Vagina (tissue), 2 donors: ENCODE data around the gene KCNH3. TPM values are rescaled to one million over a fixed set of nuclear protein-coding genes. Genes with fewer than 3 reads are reported as not detected.

Source experiments
- DNase-seq, 2 donors: peaks; one replicate each; pipeline ENCODE4 v3.0.0-alpha.2; 2017; ENCODE audit errors: extremely low spot score in 2 of 2
- H3K27ac ChIP-seq: fragments of 200-600 bp; sonication (generic); one replicate; pipeline ENCODE4 v1.5.1; 2019
- H3K27me3 ChIP-seq: fragments of 200-600 bp; sonication (generic); one replicate; pipeline ENCODE4 v1.5.1; 2019
- H3K36me3 ChIP-seq, 2 donors: fragments of 200-600 bp; sonication (generic); one replicate each; pipeline ENCODE4 v1.5.1; 2017 to 2019
- H3K4me1 ChIP-seq: fragments of 200-600 bp; sonication (generic); one replicate; pipeline ENCODE4 v1.5.1; 2019
- H3K4me3 ChIP-seq, 2 donors: fragments of 200-600 bp; sonication (generic); 1 replicate in 1 of 2; 2 replicates in 1 of 2; pipeline ENCODE4 v1.5.1; 2016 to 2019
- H3K9me3 ChIP-seq: fragments of 200-600 bp; sonication (generic); one replicate; pipeline ENCODE4 v1.5.1; 2019
- POLR2A ChIP-seq, 2 donors: fragments of 450-650 bp; IDR thresholded peaks; one replicate each; pipeline ENCODE4 v1.6.1; 2017; ENCODE audit warnings: antibody characterized with exemption in 2 of 2, mild to moderate bottlenecking in 2 of 2, moderate library complexity in 2 of 2
- POLR2AphosphoS5 ChIP-seq, 2 donors: sonication (generic); formaldehyde crosslinking; IDR thresholded peaks; one replicate each; pipeline ENCODE4 v1.9.0; 2017; ENCODE audit warnings: antibody characterized with exemption in 2 of 2, mild to moderate bottlenecking in 2 of 2, low read depth in 1 of 2; ENCODE audit not compliant: insufficient read depth in 1 of 2
- intact Hi-C: fragments of 100-400 bp; cut with DNase I; formaldehyde crosslinking; loops from one replicate; pipeline ENCODE4 v1.15.1; 2023
- total RNA-seq: library from RNA; depleted of rRNA; stranded (reverse); fragments of >200 nt; gene quantifications from one replicate; pipeline ENCODE4 v1.2.3, GENCODE V29; 2016
- TF ChIP-seq, protein P1 (sequence below), 3 experiments: fragments of 450-650 bp in 2 of 3; fragments of 200-600 bp in 1 of 3; sonication (generic) in 1 of 3; IDR thresholded peaks; one replicate each; pipeline ENCODE4 v1.5.1; 2017 to 2019; ENCODE audit warnings: antibody characterized with exemption in 3 of 3, mild to moderate bottlenecking in 2 of 3, moderate library complexity in 2 of 3

Gene KCNH3
- total RNA-seq, 1 donor from 2014 or later, result not detected

DNA sequence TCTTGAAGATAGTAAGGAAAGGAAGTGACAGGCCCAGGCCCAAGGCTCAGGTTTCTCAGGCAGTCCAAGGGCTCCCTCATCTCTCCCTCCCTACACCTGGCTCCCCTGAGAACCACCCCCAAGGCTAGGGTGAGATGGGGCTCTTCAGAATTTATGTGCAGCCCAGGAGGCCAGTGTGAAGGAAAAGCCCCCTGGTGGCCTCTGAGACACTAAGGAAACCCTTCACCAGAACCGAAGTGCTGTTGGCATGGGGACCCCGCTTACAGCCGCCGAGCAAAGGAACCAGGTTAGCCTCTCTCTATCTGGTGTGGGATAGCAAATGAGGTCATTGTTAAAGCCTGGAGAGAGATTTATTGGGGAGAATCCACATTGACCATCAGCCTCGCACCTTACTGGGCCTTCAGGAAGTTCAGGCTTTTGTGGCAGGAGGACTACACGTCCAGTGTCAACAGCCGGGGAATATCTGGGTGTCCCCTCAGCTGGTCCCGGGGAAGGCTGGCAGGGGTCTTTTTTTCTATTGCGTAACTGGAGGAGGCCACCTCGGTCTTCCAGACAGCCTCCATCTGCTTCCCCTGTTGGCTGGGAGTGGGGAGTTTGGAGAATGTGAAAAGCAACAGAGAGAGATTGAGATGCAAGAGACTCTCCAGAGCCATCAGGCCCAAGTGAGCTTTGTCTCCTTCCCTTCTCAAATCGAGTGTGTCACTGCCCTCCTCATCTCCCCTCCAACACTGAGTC is 48.5 kb downstream of the KCNH3 start:
- intact Hi-C loops, result no loop called here
- TF ChIP-seq, protein P1, sequence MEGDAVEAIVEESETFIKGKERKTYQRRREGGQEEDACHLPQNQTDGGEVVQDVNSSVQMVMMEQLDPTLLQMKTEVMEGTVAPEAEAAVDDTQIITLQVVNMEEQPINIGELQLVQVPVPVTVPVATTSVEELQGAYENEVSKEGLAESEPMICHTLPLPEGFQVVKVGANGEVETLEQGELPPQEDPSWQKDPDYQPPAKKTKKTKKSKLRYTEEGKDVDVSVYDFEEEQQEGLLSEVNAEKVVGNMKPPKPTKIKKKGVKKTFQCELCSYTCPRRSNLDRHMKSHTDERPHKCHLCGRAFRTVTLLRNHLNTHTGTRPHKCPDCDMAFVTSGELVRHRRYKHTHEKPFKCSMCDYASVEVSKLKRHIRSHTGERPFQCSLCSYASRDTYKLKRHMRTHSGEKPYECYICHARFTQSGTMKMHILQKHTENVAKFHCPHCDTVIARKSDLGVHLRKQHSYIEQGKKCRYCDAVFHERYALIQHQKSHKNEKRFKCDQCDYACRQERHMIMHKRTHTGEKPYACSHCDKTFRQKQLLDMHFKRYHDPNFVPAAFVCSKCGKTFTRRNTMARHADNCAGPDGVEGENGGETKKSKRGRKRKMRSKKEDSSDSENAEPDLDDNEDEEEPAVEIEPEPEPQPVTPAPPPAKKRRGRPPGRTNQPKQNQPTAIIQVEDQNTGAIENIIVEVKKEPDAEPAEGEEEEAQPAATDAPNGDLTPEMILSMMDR (IDR thresholded peaks at IDR 0.05), result no peak
- TF ChIP-seq POLR2A (IDR thresholded peaks at IDR 0.05) (no peak), POLR2AphosphoS5 (IDR thresholded peaks at IDR 0.05; ENCODE audit: insufficient read depth in 1 of 2, low read depth in 1 of 2) (no peak)
- H3K4me3 ChIP-seq, result no peak overlapping the region
- no peaks in the 10 kb centered on the region for H3K36me3 ChIP-seq
- DNase-seq, result no peak
- H3K27me3 ChIP-seq, result no peaks in the 10 kb centered on the region
- H3K9me3 ChIP-seq, result no peaks in the 10 kb centered on the region
- H3K27ac ChIP-seq, result no peak overlapping the region
- peaks cover 24% of the 10 kb centered on the region for H3K4me1 ChIP-seq

DNA sequence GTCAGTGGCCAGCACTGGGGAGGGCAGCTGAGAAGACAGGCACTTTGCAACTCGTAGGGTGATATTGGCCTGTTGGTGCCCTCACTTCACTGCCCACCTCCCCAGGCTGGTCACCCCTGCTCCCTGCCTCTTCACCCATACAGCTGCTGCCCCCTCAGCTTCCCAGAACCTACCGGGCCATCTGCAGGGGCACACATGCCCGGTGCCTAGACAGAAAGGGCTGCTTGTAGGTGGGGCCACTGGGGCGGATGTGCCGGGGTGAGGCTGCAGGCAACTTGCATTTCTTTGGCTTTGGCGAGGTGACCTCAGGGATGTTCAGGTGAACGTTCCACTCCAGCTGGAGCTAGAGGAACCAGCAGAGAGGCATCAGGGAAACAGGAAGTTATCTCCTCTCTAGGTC is 49.5 kb downstream of the KCNH3 start:
- no peak overlapping the region for H3K27ac ChIP-seq
- intact Hi-C loops, result no loop called here
- peaks cover 15% of the 10 kb centered on the region for H3K4me1 ChIP-seq
- no peaks in the 10 kb centered on the region for H3K36me3 ChIP-seq
- no peaks in the 10 kb centered on the region for H3K27me3 ChIP-seq
- DNase-seq, result no peak
- no peak overlapping the region for H3K4me3 ChIP-seq
- no peaks in the 10 kb centered on the region for H3K9me3 ChIP-seq
- TF ChIP-seq, protein P1 (IDR thresholded peaks at IDR 0.05), result no peak
- no peak for TF ChIP-seq POLR2A (IDR thresholded peaks at IDR 0.05)
- no peak for TF ChIP-seq POLR2AphosphoS5 (IDR thresholded peaks at IDR 0.05; ENCODE audit: insufficient read depth in 1 of 2, low read depth in 1 of 2)

DNA sequence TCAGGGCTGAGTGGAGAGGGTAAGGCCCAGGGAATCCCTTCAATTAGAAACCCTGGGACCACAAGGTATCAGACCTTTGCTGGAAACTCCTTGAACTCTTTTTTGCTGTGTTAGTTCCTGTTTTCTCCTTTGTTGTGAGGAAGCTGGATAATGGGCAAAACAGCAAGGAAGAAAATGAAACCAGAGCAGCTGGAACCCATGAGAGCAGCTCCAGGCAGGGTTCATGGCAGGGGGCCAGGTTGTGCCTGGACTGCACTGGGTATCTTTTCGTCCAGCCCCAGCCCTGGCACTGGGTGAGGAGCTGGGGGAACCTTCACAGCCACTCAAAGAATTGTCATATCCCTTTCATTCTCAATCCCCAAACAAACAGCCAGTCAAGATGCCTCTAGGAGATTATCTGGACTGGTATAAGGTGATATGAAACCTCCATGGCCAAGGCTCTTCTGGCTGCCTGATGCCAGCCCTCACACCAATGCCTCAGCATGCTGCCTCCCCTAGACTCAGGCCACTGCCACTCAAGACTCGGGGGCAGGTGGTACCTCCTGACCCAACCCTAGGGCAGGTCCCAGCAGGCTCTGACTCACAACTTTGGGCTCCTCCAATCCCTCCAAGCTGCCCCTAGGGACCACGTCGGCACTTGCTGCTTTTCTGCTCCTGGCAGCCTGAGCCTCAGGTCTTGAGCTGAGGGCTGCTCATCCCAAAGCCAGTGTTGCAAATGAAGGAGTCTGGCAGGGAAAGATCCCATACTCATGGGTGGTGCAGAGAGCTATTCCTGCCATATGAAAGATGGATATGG is 50.1 kb downstream of the KCNH3 start:
- intact Hi-C loops, result no loop called here
- Histone ChIP-seq H3K27ac (no peak overlapping the region), H3K9me3 (no peaks in the 10 kb centered on the region), H3K36me3 (no peaks in the 10 kb centered on the region), H3K27me3 (no peaks in the 10 kb centered on the region), H3K4me1 (peaks cover 9% of the 10 kb centered on the region), H3K4me3 (no peak overlapping the region)
- no peak for DNase-seq
- TF ChIP-seq POLR2A (IDR thresholded peaks at IDR 0.05) (no peak), POLR2AphosphoS5 (IDR thresholded peaks at IDR 0.05; ENCODE audit: insufficient read depth in 1 of 2, low read depth in 1 of 2) (no peak)
- TF ChIP-seq, protein P1 (IDR thresholded peaks at IDR 0.05), result no peak

- intact Hi-C loops, result no loop called here
- no peaks in the 10 kb centered on the region for H3K4me1 ChIP-seq
- H3K27me3 ChIP-seq, result no peaks in the 10 kb centered on the region
- H3K4me3 ChIP-seq, result no peak overlapping the region
- no peak for DNase-seq
- no peaks in the 10 kb centered on the region for H3K36me3 ChIP-seq
- H3K27ac ChIP-seq, result no peak overlapping the region
- no peaks in the 10 kb centered on the region for H3K9me3 ChIP-seq
- TF ChIP-seq POLR2AphosphoS5 (IDR thresholded peaks at IDR 0.05; ENCODE audit: insufficient read depth in 1 of 2, low read depth in 1 of 2) (no peak), POLR2A (IDR thresholded peaks at IDR 0.05) (no peak)
- TF ChIP-seq, protein P1 (IDR thresholded peaks at IDR 0.05), result no peak
Measured at GRCh38 chr12:49598527-49598926, 59.7 kb downstream of the KCNH3 start.

- intact Hi-C loops, result no loop called here
- Histone ChIP-seq H3K36me3 (no peaks in the 10 kb centered on the region), H3K27ac (no peak overlapping the region), H3K27me3 (no peaks in the 10 kb centered on the region), H3K4me1 (no peaks in the 10 kb centered on the region), H3K9me3 (no peaks in the 10 kb centered on the region), H3K4me3 (no peak overlapping the region)
- TF ChIP-seq POLR2AphosphoS5 (IDR thresholded peaks at IDR 0.05; ENCODE audit: insufficient read depth in 1 of 2, low read depth in 1 of 2) (no peak), POLR2A (IDR thresholded peaks at IDR 0.05) (no peak)
- TF ChIP-seq, protein P1 (IDR thresholded peaks at IDR 0.05), result no peak
- DNase-seq, result no peak
Measured at GRCh38 chr12:49599961-49600360, 61.1 kb downstream of the KCNH3 start.
